ENCODE measurements around the gene KCNIP2.

Gene KCNIP2

DNA sequence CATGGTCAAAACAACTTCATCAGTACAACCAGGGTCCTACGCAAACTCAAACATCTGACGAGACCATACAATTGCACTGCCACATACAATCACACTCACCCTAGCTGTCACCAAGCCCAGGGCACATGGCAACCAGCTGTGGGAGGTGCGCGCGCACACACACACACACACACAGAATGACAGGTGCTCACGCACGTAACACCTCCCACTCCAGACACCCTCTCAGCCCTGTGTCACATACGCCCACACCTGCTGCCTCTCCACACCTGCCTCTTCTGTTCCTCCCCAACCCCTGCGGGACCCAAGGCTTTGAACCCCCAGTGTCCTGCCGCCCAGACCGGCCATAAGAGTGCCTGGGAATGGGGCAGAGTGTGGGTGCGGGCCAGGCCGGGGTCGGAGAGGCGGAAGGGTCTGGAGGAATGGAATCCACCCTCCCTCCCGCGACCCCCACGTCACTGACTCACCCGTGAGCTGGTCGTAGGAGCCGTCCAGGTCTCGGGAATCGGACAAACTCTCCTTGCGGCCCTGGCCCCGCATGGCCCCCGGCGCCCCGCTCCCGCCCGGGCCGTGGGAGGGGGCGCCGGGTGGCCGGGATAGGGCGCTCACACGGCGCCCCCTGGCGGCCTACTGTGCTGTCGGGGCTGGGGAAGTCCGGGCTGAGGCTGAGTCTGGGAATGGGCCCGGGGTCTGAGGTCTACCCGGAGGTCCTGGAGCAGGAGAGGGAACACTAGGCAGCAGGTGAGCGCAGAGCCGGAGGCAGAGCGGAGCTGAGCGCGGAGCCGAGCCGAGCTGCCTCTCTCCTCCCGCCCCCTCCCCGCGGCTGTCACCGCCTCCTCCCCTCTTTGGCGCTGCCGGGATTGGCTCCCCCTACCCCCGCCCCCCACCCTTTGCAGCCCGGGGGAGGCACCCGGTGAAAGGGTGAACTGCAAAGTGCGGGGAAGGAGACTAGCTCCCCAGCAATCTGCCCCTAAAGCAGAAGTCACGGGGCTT is at the start of gene KCNIP2:
TSS of gene KCNIP2 (minus strand) at position 769 of the 990 bp plus-strand sequence. CDS start at position 537, 232 bp downstream.
- DNase-seq = no peak

DNA sequence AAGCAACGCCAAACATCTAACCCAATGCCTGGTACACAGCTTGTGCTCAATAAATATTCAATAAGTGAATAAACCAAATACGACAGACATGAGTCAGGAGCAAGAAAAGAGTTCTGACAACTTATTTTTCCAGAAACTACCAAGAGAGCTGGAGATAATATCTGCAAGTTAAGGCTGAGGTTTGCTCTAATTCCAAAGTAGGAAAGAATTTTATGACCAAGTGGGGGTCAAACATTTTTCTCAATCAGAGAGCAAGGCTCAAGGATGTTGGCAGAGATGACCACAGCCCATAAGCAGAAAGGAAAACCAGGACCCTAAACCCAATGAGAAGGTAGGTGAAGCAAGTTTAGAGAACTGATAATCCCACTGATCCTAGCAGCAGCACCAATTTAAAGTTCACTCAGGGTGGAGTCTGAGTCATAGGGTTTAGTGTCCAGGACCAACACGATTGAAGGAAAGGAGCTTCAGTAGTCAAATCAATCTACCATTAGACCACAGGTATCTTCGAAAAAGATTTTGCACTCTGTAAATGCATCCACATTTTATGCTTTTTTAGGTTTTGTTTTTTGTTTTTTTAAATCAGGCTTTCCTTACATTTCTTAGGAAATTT is 49.3 kb upstream of the KCNIP2 start:
- DNase-seq = no peak

DNA sequence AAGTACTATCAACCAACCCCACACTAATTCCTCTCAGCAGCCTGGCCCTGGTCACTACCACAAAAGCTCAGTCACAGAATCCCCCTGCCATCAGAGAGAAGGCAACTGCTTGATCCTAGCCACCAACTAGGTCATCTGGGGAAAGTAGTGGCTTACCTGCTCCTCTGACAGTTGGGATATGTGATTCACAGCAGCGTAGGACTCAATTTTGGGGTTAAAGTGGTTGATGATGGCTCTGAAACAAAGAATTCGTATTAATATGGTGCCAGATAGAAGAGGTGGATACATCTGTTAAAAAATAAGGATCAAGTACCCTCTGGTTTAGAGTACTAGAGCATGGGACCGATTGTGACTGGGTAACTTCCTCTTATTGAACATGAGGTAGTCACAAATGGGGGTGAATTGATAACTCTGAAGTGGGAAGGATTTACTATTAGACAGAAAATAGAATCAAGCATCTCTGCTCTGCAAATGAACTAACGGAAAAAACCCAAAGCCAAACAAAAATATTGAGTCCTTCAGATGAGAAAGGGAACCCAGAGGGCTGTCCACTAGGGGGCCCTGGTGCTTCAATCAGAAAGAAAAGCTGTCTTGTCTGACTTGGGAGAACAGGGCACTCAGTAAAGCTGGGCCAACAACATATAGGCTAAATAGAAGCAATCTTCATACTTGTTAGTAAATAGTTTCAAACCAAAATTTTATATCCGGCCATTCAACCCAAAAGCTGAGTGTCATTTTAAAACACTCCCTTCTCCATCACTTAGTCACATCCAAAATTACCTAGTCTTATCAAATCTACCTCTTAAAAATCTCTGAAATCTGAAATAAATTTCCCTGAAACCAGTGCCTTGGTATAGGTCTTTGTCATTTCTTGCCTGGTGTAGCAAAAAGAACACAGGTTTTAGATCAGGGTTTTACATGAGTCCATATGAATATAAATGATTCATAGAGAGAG is 45.9 kb upstream of the KCNIP2 start:
- peak; percentile 35 for DNase-seq

DNA sequence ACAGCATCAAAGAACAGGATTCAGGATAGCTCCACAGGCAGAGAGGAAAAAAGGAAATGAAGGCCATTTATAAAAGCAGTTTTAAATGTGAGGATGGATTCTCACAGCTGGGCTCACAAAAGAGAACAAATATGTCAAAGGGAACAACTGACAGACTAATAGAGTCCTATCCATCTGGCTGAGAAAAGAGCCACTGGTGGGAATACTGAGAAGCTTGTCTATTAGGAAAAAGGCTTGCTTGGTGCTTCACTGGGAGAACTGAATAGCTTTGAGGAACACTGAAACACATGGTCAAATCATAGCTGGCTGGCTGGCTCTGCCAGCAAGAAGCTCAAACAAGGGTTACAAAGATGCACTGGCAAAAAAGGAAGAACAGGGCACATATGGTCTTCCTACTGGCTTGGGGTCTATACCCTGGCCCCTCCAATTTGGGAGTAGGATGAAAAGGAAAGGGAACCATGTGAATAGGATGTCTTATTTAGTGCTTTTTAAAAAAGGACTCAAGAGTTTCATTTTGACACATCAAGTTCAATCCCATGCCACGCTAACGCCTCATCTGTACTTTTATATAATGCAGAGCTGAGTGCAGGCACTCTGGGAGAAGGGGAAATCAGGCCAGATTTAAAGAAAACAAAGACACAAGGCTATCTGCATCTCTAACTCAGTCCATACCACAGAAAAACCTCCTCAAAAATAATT is 44.8 kb upstream of the KCNIP2 start:
- DNase-seq = no peak

DNA sequence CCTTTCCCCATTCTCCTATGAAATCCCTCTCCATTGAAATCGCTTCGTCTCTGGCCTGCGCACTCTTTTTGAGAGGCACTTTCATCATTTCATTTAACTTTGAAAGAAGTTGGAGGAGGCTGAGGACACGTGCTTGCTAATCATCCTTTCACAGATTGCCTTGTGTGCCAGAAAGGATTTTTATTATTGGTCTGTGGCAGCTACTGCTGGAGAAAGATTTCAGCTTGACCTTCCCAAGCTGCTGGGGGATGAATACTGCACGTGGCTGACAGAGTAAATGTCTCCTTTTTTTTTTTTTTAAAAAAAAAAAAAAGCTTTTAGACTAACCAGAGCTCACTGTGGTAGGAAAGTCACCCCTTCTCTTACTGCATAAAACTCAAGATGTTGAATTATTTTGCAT is 44.2 kb upstream of the KCNIP2 start:
- DNase-seq = no peak

DNA sequence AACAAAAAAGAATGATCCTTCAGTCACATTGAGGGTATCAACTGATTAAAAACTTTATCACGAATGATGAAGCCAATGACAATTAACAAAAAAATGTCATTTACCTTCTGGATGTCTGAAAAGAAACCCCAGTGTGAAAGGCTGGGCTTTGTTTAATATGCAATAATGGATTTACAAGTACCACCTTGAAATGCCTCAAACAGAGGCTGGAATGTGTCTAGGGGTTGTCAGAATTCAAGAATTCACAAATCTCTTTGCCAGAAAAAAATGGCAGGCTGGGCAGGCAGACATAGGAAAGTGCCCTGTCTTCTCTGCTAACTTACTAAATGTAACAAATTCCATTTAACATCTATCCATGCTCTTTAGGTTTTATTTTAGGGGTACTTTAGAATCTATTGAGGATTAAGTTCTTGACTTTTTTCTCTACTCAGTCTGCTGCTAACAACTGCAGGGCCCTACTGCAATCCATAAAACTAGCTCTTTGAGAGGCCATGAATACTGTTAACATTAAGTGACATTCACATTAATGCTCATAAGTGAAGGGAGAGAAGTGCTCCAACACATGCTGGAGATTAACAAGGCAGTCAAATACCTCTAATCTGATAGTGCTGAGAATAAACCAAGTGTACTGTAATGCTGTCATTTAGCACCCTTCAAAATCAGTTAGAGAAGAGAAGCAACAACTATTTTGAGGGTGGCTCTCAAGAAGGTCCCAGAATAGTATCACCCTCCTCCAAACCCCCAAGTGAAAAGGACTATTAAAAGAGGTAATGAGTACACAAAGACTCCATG is 43.1 kb upstream of the KCNIP2 start:
- no peak for DNase-seq

DNA sequence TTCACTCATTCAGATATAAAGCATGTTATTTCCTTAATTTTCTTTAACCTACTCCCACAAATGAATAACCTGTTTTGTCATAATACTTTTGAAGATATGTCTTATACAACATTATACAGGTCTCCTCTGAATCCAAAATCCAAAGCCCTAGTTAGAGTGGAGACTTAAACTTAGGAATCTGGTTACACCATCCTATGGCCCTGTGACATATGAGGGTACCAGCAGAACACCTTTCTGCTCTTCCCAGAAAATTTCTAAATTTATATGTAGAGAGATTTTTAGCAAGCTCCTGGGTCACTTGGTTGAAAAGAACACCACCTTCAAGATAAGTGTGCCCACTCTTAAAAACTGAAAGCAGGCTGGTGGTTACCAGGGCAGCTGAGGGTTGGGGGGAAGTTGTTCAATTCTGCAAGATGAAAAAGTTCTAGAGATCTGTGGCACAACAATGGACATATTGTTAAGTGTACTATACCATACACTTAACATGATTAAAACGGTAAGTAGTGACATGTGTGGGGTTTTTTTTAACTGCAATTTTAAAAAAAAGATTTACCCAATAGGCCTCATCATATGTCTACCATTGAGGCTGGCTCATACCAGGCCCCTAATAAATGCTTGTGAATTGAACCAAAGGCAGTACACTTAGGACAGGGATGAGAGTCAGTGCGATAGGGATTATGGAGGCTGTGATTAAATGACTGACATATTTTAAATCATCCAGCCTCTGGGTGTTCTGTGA is 37.6 kb upstream of the KCNIP2 start:
- no peak for DNase-seq

DNA sequence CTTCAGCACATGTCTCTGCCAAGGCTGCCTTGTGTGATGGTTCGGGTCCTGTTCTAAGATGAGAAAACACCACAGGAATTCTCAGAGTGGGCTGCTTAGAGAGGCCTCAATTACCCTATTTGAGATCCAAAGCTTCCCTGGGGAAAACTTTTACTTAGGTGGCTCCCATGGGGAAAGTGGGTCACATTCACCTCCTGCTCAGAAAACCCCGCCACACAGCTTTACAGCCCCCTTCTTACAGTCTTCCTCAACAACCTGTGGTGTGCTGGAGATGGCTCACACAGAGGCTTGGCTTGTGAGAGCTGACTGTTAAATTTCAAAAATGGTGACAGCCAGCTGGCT is 36.6 kb upstream of the KCNIP2 start:
- DNase-seq = no peak

DNA sequence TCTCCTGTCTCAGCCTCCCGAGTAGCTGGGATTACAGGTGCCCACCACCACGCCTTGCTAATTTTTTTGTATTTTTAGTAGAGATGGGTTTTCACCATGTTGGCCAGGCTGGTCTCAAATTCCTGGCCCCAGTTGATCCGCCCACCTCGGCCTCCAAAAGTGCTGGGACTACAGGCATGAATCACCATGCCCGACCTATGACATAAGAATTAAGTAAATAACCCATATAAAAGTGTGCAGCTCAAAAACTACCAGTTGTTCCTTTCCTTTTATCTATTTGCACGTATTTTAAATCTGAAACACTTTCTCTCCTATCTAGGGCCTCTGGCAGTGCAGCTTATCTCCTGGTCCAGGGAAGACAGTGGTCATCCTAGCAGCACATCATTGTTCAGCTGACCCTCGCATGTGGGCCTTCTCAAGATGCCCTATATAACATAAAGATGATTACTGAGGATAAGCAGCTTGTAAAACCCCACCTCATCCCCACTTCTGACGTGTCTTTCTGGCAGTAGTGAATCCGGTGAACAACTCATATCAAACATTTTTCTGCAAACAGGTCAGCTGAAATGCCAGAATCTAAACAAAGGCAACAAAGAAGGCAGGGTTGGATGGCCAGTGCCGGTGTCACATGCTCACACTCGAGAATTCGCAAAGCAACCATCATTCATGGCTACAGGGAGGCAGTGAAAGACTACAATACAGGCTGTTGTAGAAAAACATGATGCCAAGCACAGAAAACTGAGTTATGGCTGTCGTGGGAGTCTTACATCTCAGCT is 36.0 kb upstream of the KCNIP2 start:
- no peak for DNase-seq

DNA sequence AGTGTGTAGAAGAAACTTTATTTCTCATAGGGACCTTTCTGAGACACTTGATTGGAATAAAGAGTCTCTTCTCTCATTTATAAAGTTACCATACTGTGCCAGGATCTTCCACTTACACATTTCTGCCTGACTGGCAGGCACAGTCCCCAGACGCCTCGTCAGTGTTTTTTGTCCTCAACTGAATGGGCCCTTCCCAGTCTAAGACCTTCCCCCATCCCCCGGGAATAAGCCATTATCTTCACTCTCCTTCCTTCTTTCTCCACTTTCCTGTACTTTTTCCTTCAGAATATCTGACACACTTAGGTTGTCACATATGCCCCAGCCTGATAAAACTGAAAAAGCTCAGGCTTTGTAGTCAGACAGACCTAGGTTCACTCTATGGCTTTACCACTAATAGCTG is 35.3 kb upstream of the KCNIP2 start:
- DNase-seq = no peak

DNA sequence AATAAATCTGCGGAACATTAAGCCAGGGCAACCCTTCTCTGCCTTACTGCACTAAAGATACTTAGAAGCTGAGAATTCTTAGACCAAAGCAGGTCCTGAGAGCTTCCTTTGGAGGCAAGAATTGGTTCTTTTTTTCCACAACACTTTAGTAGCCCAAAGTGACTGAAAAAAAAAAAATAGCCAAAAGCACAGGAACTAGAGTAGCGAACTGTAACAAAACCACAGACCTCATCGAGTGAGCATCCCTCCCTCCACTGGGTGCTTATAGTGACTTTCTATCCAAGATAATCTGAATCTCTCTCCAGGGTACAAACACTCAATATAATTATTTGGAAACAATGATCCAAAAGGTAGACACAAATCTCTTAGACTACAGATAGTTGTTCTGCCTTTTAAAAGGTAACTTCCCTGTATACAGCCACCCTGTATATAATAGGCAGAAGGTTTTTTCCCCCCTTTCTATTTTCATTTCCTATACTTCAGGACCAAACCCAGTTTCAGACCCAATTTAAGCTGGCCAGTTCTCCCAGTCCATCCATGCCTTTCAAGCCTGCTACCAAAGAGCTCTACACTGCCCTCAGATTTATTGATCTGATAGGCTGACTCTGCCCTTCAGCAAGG is 31.6 kb upstream of the KCNIP2 start:
- DNase-seq = no peak

DNA sequence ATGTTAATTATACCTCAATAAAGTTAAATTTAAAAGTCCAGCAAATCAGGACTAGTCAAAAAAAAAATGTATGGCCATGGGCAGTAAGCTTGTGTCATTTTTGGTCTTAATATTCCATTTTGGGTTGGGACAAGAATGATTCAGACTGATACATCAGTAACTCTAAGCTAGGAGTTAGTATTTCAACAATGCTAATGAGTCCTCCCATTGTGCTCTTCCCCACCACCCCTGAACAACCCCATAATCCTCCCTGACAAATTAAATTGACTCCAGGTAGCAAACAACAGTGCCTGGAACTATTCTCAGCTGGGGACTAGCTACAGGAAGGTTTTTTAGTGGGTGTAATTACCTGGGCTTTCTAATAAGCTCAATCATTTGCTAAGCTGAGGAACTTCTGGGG is 30.7 kb upstream of the KCNIP2 start:
- DNase-seq = no peak

DNA sequence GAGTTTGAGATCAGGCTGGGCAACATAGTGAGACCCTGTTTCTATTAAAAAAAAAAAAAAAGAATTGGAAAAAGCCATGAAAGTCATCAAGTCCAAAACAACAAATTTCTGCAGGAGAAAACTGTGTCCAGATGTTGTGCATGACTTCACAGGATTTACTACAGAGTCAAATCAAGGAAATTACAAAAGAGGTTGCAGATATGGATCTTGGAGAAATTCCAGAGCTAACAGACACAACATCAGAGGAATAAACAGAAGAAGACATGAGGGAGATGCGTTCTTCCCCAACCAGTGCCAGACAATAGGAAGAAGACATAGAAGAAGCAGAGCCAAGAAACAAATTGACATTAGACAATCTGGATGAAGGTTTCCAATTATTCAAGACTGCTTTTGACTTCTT is 24.3 kb upstream of the KCNIP2 start:
- no peak for DNase-seq

DNA sequence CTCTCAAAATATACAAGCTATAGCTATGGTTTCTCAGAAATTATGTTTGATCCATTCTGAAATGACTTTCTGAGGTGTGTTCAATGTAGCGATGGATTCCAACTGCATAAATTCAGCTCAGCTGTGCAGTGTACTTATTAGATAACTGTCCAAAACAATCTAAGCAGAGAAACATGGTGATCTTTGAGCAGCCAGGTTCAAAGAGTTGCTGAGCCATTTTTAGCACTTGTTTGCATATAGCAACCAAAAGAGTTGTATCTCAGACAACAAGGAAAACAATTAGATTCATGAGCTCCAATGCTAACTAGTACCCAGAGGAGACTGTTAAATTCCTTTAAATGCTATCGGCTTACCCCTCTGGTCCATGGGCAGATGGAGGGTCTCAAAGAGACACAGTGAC is 15.9 kb upstream of the KCNIP2 start:
- no peak for DNase-seq

DNA sequence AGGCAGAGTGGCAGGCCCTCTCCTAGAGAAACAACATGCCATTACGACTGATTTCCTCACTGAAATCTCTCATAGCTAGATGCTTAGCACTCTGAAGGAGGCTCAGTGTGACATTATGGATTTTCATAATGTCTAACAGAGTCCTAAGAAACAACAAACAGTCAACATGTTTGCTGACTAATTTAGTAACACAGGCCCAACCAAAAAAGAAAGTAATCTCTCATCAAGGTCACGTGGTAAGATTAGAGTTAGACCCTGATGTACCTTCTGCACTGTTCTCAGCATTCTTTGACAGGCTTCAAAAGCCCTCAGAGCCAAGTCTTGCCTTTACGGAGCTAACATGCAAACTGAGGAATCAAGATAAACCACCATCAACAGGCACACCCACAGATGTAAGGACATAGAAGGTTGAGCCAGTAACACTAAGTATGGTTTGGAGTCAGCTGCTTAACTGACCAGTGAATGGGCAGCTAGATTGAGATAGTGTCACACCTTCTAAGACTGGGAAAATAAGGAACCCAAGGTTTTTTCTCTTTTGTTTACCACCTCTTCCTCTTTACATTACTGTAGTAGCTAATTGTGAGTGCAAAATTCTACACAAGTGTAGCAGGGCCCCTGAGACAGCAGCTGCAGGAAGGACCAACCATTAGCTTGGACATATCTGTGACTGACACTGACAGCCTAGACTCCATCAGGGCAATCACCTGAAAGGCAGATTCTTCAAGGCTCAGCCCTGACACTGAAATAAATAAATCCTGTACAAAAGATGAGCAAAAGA is 15.3 kb upstream of the KCNIP2 start:
- DNase-seq = no peak

DNA sequence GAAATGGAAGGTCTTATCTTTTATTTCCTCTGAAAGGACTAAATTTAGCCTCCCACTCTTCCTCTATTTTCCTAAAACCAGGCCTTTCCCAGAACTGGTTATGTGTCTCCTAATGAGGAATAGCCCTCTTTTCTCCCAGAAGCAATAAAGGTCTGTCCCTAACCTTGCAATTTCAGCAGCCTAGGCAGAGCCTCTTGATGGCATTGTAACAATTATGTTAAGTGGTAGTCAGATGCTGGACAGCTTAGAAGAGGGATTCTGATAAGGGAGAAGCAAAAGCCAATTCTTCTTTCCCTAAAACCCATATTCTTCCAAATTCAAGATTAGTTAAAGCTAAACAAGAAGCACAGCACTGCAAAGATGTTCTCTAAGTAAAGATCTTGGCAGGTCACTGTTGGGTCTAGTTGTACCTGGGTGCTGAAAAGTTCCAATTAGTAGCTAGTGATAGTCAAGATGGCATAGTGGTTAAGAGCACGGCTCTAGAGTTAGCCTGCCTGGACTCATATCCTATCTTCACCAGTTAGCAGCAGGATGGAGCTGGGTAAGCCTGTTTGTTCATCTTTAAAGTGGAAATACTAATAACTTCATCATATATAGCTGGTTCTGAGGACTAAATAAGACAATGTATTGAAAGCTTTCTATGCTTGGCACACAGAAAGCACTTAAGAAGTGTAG is 14.3 kb upstream of the KCNIP2 start:
- no peak for DNase-seq

DNA sequence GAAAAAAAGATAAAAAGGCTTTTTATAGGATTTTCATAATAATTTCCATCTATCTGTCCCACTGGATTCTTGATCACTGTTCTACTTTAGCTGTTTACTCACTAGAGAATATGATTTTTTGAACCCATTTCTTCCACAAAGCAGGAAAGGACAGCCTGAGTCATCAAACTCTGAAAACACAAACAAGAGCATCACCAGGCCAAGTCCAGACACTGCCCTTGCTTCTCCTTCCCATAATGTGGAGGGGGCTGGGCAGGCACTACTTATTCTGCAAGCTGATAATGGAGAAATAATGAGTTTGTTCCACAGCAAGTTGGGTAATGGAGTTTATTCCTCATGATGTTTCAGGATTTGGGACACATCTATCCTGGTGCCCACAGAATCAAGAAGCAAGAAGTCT is 13.0 kb upstream of the KCNIP2 start:
- DNase-seq = no peak

DNA sequence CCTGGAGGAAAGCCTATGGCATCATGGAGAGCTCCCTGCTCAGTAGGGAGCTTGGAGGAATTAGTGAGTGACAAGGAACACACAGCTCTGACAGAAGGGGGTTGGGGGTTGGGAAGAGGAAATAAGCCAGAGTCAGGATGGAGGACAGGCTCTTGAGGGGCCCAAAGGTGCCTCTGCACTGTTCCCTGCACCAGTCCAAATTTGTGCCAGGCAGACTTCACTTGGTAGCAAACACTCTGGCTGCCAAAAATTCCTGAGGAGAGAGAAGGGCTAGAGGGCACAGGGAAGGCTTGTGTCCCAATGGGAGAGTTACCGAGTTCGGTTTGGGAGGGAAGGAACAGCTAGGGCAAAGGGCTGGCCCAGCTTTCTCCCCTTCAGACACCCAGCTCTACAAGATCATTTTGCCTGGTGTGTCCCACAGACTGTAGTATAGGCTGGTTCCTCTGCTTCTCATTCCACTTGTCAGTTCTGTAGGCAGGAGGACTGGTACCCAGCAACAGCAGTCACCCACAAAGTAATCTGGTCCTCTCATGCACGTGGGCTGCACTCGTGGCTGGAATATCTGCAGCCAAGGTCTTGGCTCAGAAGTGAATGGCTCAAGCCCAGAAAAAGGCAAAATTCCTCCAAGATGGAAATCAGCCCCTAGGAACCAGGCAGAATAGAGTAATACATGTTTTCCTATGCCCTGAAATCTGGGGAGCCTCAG is 8.0 kb upstream of the KCNIP2 start:
- no peak for DNase-seq
